ENCODE data around the gene SCN4A.
"Not testable (repeated sequence)": the region's sequence is repeated elsewhere in the genome, so short reads cannot be mapped to it uniquely, and the experiment has no call there.

DNA sequence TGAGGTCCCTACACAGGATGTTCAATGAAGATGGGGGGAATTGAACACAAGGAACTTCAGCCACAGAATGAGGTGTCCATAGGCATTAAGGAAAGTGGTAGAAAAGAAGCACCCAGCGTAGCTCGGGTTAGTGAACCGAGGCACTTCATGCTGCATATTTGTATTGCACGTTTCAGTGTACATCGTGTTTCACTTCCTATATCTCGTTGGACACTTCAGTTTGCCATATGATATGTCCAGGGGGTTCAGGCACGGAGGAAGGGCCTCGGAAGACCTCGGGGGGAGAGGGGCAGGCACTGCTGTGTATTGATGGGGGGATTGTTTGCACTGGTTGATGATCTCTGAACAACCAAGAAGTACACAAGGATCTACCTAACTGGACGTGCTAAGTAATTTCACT lies 57.0 kb downstream of the SCN4A start:
- not testable (repeated sequence) for TF ChIP-seq EZH2, EZH2phosphoT487 (IDR thresholded peaks at IDR 0.05)
- TF ChIP-seq, protein P1, sequence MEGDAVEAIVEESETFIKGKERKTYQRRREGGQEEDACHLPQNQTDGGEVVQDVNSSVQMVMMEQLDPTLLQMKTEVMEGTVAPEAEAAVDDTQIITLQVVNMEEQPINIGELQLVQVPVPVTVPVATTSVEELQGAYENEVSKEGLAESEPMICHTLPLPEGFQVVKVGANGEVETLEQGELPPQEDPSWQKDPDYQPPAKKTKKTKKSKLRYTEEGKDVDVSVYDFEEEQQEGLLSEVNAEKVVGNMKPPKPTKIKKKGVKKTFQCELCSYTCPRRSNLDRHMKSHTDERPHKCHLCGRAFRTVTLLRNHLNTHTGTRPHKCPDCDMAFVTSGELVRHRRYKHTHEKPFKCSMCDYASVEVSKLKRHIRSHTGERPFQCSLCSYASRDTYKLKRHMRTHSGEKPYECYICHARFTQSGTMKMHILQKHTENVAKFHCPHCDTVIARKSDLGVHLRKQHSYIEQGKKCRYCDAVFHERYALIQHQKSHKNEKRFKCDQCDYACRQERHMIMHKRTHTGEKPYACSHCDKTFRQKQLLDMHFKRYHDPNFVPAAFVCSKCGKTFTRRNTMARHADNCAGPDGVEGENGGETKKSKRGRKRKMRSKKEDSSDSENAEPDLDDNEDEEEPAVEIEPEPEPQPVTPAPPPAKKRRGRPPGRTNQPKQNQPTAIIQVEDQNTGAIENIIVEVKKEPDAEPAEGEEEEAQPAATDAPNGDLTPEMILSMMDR (IDR thresholded peaks at IDR 0.05), result not testable (repeated sequence)

All from neural progenitor cell (in vitro differentiated cells).